ENCODE measurements around the gene SPAG9. TPM values are rescaled to one million over a fixed set of nuclear protein-coding genes. Genes with fewer than 3 reads are reported as not detected.

The SPAG9 gene
- total and polyA plus RNA-seq, 2 experiments from 2014 or later, result 13.7 to 45.0 TPM

DNA sequence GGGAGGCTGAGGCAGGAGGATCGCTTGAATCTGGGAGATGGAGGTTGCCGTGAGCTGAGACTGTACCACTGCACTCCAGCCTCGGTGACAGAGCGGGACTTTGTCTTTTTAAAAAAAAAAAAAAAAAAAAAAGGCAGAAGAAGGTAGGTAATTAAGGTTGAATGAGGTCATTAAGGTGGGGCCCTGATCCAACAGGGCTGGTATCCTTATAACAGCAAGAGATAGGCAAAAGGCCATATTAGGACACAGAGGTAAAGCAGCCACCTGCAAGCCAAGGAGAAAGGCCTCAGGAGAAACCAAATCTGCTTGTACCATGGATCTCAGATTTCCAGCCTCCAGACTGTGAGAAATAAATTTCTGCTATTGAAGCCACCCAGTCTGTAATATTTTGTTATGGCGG is 60.3 kb downstream of the SPAG9 start:
- no peaks in the 10 kb centered on the region for H3K36me3 ChIP-seq (ENCODE audit: insufficient read depth)
- TF ChIP-seq EZH2 (IDR thresholded peaks at IDR 0.05; ENCODE audit: low read depth, unreplicated experiment) (no peak), STAT1 (IDR thresholded peaks at IDR 0.05; ENCODE audit: unreplicated experiment) (no peak), POLR2AphosphoS5 (IDR thresholded peaks at IDR 0.05; ENCODE audit: low read depth) (no peak), ZNF331 (CRISPR knock-in tag; IDR thresholded peaks at IDR 0.05; ENCODE audit: low read depth) (no peak), NANOG (IDR thresholded peaks at IDR 0.05; ENCODE audit: borderline replicate concordance) (no peak), CREB1 (CRISPR knock-in tag; IDR thresholded peaks at IDR 0.05; ENCODE audit: low read depth) (no peak), EZH2phosphoT487 (IDR thresholded peaks at IDR 0.05; ENCODE audit: unreplicated experiment) (no peak), ZNF114 (CRISPR knock-in tag; IDR thresholded peaks at IDR 0.05) (no peak), JUNB (IDR thresholded peaks at IDR 0.05; ENCODE audit: unreplicated experiment) (no peak)
- TF ChIP-seq, protein P1, sequence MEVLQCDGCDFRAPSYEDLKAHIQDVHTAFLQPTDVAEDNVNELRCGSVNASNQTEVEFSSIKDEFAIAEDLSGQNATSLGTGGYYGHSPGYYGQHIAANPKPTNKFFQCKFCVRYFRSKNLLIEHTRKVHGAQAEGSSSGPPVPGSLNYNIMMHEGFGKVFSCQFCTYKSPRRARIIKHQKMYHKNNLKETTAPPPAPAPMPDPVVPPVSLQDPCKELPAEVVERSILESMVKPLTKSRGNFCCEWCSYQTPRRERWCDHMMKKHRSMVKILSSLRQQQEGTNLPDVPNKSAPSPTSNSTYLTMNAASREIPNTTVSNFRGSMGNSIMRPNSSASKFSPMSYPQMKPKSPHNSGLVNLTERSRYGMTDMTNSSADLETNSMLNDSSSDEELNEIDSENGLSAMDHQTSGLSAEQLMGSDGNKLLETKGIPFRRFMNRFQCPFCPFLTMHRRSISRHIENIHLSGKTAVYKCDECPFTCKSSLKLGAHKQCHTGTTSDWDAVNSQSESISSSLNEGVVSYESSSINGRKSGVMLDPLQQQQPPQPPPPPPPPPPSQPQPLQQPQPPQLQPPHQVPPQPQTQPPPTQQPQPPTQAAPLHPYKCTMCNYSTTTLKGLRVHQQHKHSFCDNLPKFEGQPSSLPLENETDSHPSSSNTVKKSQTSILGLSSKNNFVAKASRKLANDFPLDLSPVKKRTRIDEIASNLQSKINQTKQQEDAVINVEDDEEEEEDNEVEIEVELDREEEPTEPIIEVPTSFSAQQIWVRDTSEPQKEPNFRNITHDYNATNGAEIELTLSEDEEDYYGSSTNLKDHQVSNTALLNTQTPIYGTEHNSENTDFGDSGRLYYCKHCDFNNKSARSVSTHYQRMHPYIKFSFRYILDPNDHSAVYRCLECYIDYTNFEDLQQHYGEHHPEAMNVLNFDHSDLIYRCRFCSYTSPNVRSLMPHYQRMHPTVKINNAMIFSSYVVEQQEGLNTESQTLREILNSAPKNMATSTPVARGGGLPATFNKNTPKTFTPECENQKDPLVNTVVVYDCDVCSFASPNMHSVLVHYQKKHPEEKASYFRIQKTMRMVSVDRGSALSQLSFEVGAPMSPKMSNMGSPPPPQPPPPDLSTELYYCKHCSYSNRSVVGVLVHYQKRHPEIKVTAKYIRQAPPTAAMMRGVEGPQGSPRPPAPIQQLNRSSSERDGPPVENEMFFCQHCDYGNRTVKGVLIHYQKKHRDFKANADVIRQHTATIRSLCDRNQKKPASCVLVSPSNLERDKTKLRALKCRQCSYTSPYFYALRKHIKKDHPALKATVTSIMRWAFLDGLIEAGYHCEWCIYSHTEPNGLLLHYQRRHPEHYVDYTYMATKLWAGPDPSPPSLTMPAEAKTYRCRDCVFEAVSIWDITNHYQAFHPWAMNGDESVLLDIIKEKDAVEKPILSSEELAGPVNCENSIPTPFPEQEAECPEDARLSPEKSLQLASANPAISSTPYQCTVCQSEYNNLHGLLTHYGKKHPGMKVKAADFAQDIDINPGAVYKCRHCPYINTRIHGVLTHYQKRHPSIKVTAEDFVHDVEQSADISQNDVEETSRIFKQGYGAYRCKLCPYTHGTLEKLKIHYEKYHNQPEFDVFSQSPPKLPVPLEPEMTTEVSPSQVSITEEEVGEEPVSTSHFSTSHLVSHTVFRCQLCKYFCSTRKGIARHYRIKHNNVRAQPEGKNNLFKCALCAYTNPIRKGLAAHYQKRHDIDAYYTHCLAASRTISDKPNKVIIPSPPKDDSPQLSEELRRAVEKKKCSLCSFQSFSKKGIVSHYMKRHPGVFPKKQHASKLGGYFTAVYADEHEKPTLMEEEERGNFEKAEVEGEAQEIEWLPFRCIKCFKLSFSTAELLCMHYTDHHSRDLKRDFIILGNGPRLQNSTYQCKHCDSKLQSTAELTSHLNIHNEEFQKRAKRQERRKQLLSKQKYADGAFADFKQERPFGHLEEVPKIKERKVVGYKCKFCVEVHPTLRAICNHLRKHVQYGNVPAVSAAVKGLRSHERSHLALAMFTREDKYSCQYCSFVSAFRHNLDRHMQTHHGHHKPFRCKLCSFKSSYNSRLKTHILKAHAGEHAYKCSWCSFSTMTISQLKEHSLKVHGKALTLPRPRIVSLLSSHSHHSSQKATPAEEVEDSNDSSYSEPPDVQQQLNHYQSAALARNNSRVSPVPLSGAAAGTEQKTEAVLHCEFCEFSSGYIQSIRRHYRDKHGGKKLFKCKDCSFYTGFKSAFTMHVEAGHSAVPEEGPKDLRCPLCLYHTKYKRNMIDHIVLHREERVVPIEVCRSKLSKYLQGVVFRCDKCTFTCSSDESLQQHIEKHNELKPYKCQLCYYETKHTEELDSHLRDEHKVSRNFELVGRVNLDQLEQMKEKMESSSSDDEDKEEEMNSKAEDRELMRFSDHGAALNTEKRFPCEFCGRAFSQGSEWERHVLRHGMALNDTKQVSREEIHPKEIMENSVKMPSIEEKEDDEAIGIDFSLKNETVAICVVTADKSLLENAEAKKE (CRISPR knock-in tag; IDR thresholded peaks at IDR 0.05), result no peak
- TF ChIP-seq, protein P2, sequence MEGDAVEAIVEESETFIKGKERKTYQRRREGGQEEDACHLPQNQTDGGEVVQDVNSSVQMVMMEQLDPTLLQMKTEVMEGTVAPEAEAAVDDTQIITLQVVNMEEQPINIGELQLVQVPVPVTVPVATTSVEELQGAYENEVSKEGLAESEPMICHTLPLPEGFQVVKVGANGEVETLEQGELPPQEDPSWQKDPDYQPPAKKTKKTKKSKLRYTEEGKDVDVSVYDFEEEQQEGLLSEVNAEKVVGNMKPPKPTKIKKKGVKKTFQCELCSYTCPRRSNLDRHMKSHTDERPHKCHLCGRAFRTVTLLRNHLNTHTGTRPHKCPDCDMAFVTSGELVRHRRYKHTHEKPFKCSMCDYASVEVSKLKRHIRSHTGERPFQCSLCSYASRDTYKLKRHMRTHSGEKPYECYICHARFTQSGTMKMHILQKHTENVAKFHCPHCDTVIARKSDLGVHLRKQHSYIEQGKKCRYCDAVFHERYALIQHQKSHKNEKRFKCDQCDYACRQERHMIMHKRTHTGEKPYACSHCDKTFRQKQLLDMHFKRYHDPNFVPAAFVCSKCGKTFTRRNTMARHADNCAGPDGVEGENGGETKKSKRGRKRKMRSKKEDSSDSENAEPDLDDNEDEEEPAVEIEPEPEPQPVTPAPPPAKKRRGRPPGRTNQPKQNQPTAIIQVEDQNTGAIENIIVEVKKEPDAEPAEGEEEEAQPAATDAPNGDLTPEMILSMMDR (conservative IDR thresholded peaks at IDR 0.05; ENCODE audit: low read depth in 2 of 2), result no peak
- TF ChIP-seq, protein P3, sequence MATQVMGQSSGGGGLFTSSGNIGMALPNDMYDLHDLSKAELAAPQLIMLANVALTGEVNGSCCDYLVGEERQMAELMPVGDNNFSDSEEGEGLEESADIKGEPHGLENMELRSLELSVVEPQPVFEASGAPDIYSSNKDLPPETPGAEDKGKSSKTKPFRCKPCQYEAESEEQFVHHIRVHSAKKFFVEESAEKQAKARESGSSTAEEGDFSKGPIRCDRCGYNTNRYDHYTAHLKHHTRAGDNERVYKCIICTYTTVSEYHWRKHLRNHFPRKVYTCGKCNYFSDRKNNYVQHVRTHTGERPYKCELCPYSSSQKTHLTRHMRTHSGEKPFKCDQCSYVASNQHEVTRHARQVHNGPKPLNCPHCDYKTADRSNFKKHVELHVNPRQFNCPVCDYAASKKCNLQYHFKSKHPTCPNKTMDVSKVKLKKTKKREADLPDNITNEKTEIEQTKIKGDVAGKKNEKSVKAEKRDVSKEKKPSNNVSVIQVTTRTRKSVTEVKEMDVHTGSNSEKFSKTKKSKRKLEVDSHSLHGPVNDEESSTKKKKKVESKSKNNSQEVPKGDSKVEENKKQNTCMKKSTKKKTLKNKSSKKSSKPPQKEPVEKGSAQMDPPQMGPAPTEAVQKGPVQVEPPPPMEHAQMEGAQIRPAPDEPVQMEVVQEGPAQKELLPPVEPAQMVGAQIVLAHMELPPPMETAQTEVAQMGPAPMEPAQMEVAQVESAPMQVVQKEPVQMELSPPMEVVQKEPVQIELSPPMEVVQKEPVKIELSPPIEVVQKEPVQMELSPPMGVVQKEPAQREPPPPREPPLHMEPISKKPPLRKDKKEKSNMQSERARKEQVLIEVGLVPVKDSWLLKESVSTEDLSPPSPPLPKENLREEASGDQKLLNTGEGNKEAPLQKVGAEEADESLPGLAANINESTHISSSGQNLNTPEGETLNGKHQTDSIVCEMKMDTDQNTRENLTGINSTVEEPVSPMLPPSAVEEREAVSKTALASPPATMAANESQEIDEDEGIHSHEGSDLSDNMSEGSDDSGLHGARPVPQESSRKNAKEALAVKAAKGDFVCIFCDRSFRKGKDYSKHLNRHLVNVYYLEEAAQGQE (IDR thresholded peaks at IDR 0.05; ENCODE audit: unreplicated experiment), result no peak
- TF ChIP-seq, protein P4, sequence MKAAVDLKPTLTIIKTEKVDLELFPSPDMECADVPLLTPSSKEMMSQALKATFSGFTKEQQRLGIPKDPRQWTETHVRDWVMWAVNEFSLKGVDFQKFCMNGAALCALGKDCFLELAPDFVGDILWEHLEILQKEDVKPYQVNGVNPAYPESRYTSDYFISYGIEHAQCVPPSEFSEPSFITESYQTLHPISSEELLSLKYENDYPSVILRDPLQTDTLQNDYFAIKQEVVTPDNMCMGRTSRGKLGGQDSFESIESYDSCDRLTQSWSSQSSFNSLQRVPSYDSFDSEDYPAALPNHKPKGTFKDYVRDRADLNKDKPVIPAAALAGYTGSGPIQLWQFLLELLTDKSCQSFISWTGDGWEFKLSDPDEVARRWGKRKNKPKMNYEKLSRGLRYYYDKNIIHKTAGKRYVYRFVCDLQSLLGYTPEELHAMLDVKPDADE (IDR thresholded peaks at IDR 0.05), result no peak
- H3K27me3 Mint-ChIP-seq (ENCODE audit: insufficient read depth, low read depth, poor library complexity), result peaks cover 2% of the 10 kb centered on the region
- no peaks in the 10 kb centered on the region for H3F3A ChIP-seq (replicated peaks; ENCODE audit: low read depth)
- no peaks in the 10 kb centered on the region for H3K36me3 Mint-ChIP-seq (ENCODE audit: low read depth)
- H3K4me2 ChIP-seq, result no peak overlapping the region
- no peaks in the 10 kb centered on the region for H3K27me3 ChIP-seq (ENCODE audit: insufficient read depth)
- no peak overlapping the region for H3K27ac Mint-ChIP-seq
- no peak overlapping the region for H3K27ac ChIP-seq (ENCODE audit: low read depth)
- H3K4me1 ChIP-seq (ENCODE audit: insufficient read depth), result peaks cover 3% of the 10 kb centered on the region; the same call in 1 of the 2 replicates
- peaks cover 8% of the 10 kb centered on the region; the same call in 1 of the 2 replicates for H4K20me1 ChIP-seq (replicated peaks; ENCODE audit: insufficient read depth)
- DNase-seq (ENCODE audit: low spot score) (no peak), ATAC-seq (no peak)
- no peak overlapping the region for H2AFZ ChIP-seq
- H3K4me1 Mint-ChIP-seq, result peaks cover 11% of the 10 kb centered on the region; the same call in 2 of the 3 replicates
- H3K4me3 ChIP-seq, result no peak overlapping the region
- H3K4me3 Mint-ChIP-seq, result no peak overlapping the region
- no peaks in the 10 kb centered on the region for H3K9me2 ChIP-seq (ENCODE audit: insufficient read depth)
- no peaks in the 10 kb centered on the region for H3K9me3 Mint-ChIP-seq
- peaks cover 45% of the 10 kb centered on the region for H3K79me2 ChIP-seq (replicated peaks; ENCODE audit: insufficient read depth)
